SU-DHL-6 (cell line): Measurements from ENCODE around the gene STK36.

Experiments used
- H2AFZ ChIP-seq: fragments of 200-600 bp; sonication (generic); 2 replicates; pipeline ENCODE4 v1.6.1; 2014; ENCODE audit warnings: low read depth, mild to moderate bottlenecking, moderate library complexity, mixed read lengths, antibody characterized with exemption, low read length; ENCODE audit not compliant: severe bottlenecking
- H3F3A ChIP-seq: fragments of 200-600 bp; shearing (Covaris generic); 2 replicates; pipeline ENCODE4 v1.6.0; 2016; ENCODE audit warnings: antibody characterized with exemption, mild to moderate bottlenecking; ENCODE audit not compliant: insufficient read depth
- H3K27ac ChIP-seq: fragments of 200-600 bp; sonication (generic); 2 replicates; pipeline ENCODE4 v1.5.1; 2016; ENCODE audit warnings: low read depth, mild to moderate bottlenecking, low read length, moderate library complexity, mixed read lengths
- H3K27me3 ChIP-seq: fragments of 200-600 bp; sonication (generic), shearing (Covaris generic); 2 replicates; pipeline ENCODE4 v1.6.0; 2014; ENCODE audit warnings: mild to moderate bottlenecking, low read length
- H3K36me3 ChIP-seq: fragments of 200-600 bp; sonication (generic); 2 replicates; pipeline ENCODE4 v1.6.1; 2014; ENCODE audit warnings: mild to moderate bottlenecking, low read length, mixed read lengths
- H3K4me2 ChIP-seq: fragments of 300-600, 200-600 bp; shearing (Covaris generic), sonication (generic); 2 replicates; pipeline ENCODE4 v1.6.0; 2014; ENCODE audit warnings: low read length, low read depth, mild to moderate bottlenecking; ENCODE audit not compliant: poor library complexity, severe bottlenecking
- H3K4me3 ChIP-seq: fragments of 200-600 bp; sonication (generic); 2 replicates; pipeline ENCODE4 v1.5.1; 2014; ENCODE audit warnings: antibody characterized with exemption, low read length, mild to moderate bottlenecking, mixed read lengths; ENCODE audit not compliant: insufficient read depth, poor library complexity, severe bottlenecking
- H3K79me2 ChIP-seq: fragments of 200-600 bp; sonication (generic); 2 replicates; pipeline ENCODE4 v1.6.1; 2014; ENCODE audit warnings: mild to moderate bottlenecking, low read length, moderate library complexity; ENCODE audit not compliant: insufficient read depth
- H3K9ac ChIP-seq: fragments of 200-600 bp; sonication (generic); 2 replicates; pipeline ENCODE4 v1.7.0; 2014; ENCODE audit warnings: mild to moderate bottlenecking, low read length
- H3K9me2 ChIP-seq: fragments of 200-600 bp; sonication (generic); replicated peaks from 2 replicates; pipeline ENCODE4 v1.6.1; 2014; ENCODE audit warnings: low read length; ENCODE audit not compliant: insufficient read depth
- H3K9me3 ChIP-seq: fragments of 200-600 bp; sonication (generic); 2 replicates; pipeline ENCODE4 v1.6.1; 2014; ENCODE audit warnings: low read length, mixed read lengths; ENCODE audit not compliant: insufficient read depth
- H4K20me1 ChIP-seq: fragments of 200-600 bp; sonication (generic); 2 replicates; pipeline ENCODE4 v1.6.1; 2014; ENCODE audit warnings: low read depth, mild to moderate bottlenecking, antibody characterized with exemption, low read length, moderate library complexity, mixed read lengths
- EZH2phosphoT487 ChIP-seq: fragments of 200-600 bp; sonication (generic), shearing (Covaris generic); conservative IDR thresholded peaks from 2 replicates; pipeline ENCODE4 v1.6.1; 2018; ENCODE audit warnings: mild to moderate bottlenecking, antibody characterized with exemption, low read length, moderate library complexity, mixed read lengths
- TF ChIP-seq, protein P1 (sequence below): fragments of 200-600 bp; sonication (generic); IDR thresholded peaks from one replicate; pipeline ENCODE4 v1.5.1; 2017; ENCODE audit warnings: antibody characterized with exemption, mild to moderate bottlenecking, low read length, moderate library complexity; ENCODE audit not compliant: insufficient read depth, poor library complexity, severe bottlenecking

The STK36 gene

DNA sequence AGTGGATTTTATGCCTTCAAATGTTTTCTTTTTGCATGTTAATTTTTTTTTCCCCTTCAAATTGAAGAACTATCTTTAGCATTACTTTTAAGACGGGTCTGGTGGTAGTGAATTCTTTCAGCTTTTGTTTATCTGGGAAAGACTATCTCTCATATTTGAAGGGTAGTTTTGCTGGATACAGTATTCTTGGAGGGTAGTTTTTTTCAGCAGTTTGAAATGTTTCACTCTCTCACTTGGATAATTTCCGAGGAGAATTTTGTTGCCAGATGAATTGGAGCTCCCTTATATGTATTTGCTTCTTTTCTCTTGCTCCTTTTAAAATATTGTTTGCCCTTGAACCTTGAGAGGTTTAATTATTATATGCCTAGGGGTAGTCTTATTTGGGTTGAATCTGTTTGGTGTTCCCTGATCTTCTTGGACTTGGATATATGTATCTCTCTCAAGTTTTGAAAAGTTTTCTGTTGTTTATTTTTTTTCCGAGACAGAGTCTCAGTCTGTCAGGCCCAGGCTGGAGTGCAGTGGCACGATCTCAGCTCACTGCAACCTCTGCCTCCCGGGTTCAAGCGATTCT is 54.2 kb downstream of the STK36 start:
- Histone ChIP-seq H3K36me3 (peaks cover 13% of the 10 kb centered on the region; the same call in 1 of the 2 replicates), H3F3A (peaks cover 2% of the 10 kb centered on the region; the same call in 1 of the 2 replicates), H3K9me3 (no peaks in the 10 kb centered on the region), H3K4me2 (no peak overlapping the region), H3K9ac (no peak overlapping the region), H4K20me1 (no peaks in the 10 kb centered on the region), H3K9me2 (no peaks in the 10 kb centered on the region), H3K79me2 (peaks cover 90% of the 10 kb centered on the region), H3K27ac (no peak overlapping the region), H2AFZ (no peak overlapping the region), H3K4me3 (no peak overlapping the region), H3K27me3 (no peaks in the 10 kb centered on the region)
- TF ChIP-seq, protein P1, sequence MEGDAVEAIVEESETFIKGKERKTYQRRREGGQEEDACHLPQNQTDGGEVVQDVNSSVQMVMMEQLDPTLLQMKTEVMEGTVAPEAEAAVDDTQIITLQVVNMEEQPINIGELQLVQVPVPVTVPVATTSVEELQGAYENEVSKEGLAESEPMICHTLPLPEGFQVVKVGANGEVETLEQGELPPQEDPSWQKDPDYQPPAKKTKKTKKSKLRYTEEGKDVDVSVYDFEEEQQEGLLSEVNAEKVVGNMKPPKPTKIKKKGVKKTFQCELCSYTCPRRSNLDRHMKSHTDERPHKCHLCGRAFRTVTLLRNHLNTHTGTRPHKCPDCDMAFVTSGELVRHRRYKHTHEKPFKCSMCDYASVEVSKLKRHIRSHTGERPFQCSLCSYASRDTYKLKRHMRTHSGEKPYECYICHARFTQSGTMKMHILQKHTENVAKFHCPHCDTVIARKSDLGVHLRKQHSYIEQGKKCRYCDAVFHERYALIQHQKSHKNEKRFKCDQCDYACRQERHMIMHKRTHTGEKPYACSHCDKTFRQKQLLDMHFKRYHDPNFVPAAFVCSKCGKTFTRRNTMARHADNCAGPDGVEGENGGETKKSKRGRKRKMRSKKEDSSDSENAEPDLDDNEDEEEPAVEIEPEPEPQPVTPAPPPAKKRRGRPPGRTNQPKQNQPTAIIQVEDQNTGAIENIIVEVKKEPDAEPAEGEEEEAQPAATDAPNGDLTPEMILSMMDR = no peak
- no peak for TF ChIP-seq EZH2phosphoT487

GRCh38 chr2:218727502-218728165 is 55.7 kb downstream of the STK36 start:
- Histone ChIP-seq H3K9ac (no peak overlapping the region), H3K4me3 (no peak overlapping the region), H2AFZ (no peak overlapping the region), H3K4me2 (no peak overlapping the region), H4K20me1 (no peaks in the 10 kb centered on the region; the same call in 1 of the 2 replicates), H3K9me2 (no peaks in the 10 kb centered on the region), H3K79me2 (peaks cover 87% of the 10 kb centered on the region), H3K36me3 (peaks cover 13% of the 10 kb centered on the region; the same call in 1 of the 2 replicates), H3K9me3 (no peaks in the 10 kb centered on the region), H3F3A (0 out of 2 replicates have a peak, but pooled peaks cover 2% of the 10 kb centered on the region), H3K27me3 (no peaks in the 10 kb centered on the region), H3K27ac (no peak overlapping the region)
- TF ChIP-seq, protein P1 = no peak
- TF ChIP-seq EZH2phosphoT487 = no peak

- Histone ChIP-seq H3F3A (0 out of 2 replicates have a peak, but pooled peaks cover 2% of the 10 kb centered on the region), H2AFZ (no peak overlapping the region), H3K9me2 (no peaks in the 10 kb centered on the region), H3K27ac (no peak overlapping the region), H3K79me2 (peaks cover 86% of the 10 kb centered on the region), H3K27me3 (no peaks in the 10 kb centered on the region), H3K9ac (no peak overlapping the region), H3K36me3 (peaks cover 13% of the 10 kb centered on the region; the same call in 1 of the 2 replicates), H3K9me3 (no peaks in the 10 kb centered on the region), H3K4me2 (no peak overlapping the region), H3K4me3 (no peak overlapping the region), H4K20me1 (peaks cover 5% of the 10 kb centered on the region; the same call in 1 of the 2 replicates)
- TF ChIP-seq, protein P1 = no peak
- TF ChIP-seq EZH2phosphoT487 = no peak
Observed at GRCh38 chr2:218729640-218730039, 57.8 kb downstream of the STK36 start.
